GM19193 (cell line): ENCODE data around the gene EHD4.

Experiments used
- POLR2A ChIP-seq: IDR thresholded peaks from 4 replicates; pipeline ENCODE4 v1.6.1; 2011; ENCODE audit not compliant: insufficient read depth, insufficient read length; ENCODE audit errors: extremely low read depth

The EHD4 gene

DNA sequence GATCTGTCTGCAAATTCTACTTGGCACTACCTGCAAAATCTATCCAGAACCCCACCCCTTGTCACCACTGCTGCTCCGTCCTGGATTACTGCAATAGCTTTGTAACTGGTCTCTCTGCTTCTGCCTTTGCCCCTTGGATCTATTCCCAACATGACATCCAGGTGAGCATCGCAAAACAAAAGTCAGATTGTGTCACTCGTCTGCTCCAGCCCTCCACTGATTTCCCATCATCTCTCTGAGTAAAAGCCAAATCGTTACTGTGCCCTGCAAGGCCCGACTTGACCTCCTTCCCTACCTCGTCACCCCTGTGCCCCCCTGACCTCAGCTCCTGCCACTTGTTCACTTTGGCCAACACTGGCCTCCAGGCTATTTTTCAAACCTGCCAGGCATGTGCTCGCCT, 87.9 kb downstream of the EHD4 start:
- no peak for TF ChIP-seq POLR2A

GRCh38 chr15:41883484-41883825, 88.9 kb downstream of the EHD4 start:
- no peak for TF ChIP-seq POLR2A

GRCh38 chr15:41882689-41883483, 89.5 kb downstream of the EHD4 start:
- no peak for TF ChIP-seq POLR2A

GRCh38 chr15:41881920-41882688, 90.3 kb downstream of the EHD4 start:
- TF ChIP-seq POLR2A = no peak

- no peak for TF ChIP-seq POLR2A
Measured at GRCh38 chr15:41881550-41881919, 90.8 kb downstream of the EHD4 start.

DNA sequence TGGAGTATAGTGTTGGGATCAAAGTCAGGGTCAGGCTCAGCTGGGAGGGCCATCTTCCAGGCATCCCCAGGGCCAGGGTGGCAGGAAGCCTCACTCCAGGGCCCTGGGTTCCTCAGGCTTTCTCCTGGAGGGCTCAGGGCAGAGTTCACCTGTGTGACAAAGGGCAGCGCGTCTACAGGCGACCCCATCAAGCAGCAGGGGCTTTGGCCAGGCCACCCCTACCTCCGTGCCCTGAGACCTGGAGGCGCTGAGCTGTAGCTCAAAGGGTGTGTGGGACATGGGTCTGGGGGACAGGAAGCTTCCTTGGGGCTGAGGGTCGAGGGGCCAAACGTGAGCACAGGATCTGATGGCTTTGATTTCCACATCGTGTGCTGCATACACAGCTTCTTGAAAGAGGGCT, 91.3 kb downstream of the EHD4 start:
- no peak for TF ChIP-seq POLR2A

- no peak for TF ChIP-seq POLR2A
Measured at GRCh38 chr15:41880156-41880877, 92.0 kb downstream of the EHD4 start.

DNA sequence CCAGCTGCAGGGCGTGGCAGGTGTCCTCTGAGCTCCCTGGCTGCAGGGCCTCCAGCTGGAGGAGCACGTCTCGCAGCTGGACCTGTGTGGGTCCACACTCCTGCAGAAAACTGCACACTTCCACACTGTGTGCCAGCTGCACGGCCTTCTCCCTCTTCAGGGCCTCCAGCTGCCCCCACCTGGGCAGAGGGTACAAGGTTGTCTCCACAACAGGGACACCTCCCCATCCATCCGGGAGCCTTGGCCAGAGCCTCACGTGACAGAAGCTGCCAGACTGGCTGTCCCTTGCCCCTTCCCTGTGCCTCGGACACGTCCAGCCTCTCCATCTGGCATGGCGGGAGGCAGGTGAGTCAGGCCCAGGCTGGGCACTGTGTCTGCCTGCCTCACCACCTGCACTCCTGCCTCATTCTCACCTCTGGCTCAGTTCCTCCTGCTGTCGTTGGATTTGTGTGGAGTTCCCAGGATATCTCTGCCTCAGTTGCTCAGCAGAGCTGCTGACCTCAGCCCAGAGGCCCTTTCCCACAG, 93.0 kb downstream of the EHD4 start:
- no peak for TF ChIP-seq POLR2A

DNA sequence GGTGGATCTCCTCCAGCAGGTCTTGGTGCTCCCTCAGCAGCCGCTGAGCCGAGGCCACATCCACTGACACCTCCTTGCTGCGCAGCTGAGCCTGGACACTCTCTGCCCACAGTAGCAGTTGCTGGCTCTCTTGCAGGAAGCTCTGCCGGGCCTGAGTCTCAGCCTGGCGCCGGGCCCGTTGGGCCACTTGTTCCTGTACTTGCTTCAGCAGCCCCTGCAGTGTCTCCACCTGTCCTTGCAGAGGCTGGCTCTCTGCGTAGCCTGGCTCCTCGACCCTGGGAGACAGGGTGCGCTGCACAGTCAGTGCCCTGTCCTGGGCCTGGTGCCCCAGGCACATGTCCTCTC, 94.0 kb downstream of the EHD4 start:
- no peak for TF ChIP-seq POLR2A

DNA sequence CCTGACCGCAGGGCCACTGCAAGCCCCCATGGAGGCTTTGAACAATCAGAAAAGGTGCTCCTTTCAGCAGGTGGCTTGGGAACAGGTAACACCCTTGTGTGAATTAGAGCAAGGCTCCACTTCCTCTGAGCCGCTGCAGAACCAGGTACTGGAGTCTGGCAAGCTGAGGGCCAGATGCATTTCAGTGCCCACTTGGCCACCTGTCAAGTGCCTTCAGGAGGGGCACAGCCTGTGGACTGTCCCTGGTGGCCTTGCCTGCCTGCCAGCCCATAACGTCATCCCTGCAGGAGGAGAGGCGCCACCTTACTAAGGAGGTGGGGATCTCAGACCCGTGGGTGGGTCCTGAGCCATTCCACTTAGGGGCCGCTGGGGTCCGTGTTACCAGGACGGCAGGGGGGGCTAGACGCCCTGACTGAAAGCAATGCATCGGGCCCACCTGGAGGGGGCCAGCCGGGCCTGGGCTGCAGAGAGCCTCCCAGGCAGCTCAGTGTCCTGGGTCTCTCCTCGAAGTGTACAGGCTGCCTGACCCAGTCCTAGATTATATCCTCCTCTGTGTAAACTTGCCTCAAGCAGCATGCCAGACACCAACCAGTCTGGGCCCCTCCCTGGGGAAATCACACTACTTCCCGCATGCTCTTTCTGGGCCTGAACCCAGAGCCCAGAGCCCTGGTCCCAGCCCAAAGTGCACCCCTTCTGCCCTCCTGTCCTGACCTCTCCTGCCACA, 94.6 kb downstream of the EHD4 start:
- no peak for TF ChIP-seq POLR2A

GRCh38 chr15:41876689-41877088, 95.7 kb downstream of the EHD4 start:
- TF ChIP-seq POLR2A = no peak

DNA sequence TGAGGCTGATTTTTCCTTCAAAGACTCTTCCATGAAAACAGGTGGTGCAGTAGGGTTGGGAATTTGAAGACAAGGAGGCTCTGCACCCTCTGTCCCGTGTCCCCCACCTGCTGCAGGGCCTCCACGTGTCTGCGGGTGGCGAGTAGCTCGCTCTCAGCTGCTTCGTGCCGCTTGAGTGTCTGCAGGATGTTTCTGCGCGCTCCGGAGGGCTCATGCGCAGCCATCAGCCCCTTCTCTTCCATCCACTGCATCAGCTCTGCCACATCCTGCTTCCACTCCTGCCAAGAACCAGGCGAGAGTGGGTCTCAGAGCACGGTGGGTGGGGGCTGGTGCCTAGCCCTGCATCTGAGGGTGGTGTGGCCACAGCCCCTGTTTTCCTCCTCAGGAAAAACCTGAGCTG, 96.3 kb downstream of the EHD4 start:
- no peak for TF ChIP-seq POLR2A

GRCh38 chr15:41874736-41875135, 97.6 kb downstream of the EHD4 start:
- no peak for TF ChIP-seq POLR2A

DNA sequence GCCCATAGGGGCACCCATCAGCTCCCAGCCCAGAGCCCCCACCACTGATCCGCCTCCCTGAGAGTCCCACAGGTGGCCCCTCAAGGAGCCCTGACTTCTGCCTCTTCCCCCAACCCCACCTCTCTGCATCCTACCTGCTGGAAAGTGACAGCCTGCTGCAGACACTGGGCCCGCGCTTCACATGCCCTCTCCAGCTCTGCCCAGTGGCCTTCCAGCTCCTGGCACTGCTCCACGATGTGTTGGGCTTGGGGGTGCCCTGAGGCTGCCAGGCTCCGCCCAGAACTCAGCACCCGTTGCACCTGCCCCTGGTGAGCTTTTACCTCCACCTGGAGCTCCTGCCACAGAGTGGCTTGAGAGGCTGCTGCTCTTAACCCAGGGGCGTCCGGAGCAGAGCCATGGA, 98.6 kb downstream of the EHD4 start:
- no peak for TF ChIP-seq POLR2A

- no peak for TF ChIP-seq POLR2A
Measured at GRCh38 chr15:41872166-41872747, 100.1 kb downstream of the EHD4 start.

- no peak for TF ChIP-seq POLR2A
Measured at GRCh38 chr15:41871175-41871905, 101.0 kb downstream of the EHD4 start.
